IMR-90 (cell line): Measurements from ENCODE around the gene INTS3. TPM values are rescaled to one million over a fixed set of nuclear protein-coding genes. Genes with fewer than 3 reads are reported as not detected.

Experiments
- ATAC-seq: fragments of 200-7000 bp; cut with Tn5 transposase; 2 replicates; pipeline ENCODE4 v1.9.1; 2020; ENCODE audit warnings: low read depth, mild to moderate bottlenecking, moderate library complexity
- BruUV-seq: library from RNA; stranded (reverse); fragments of 400-500 nt; replicated peaks from 2 replicates; lab custom pipeline; 2021; lab: Mats Ljungman, UMichigan
- CTCF ChIA-PET: fragments of 300-600 bp; formaldehyde crosslinking; extraction: SDS; loops from one replicate; lab custom pipeline; 2021; ENCODE audit warnings: antibody characterized with exemption; lab: Yijun Ruan, JAX
- POLR2A ChIA-PET: fragments of 300-600 bp; sonication (Branson Sonifier 250); formaldehyde crosslinking; loops from one replicate; lab custom pipeline; 2022; ENCODE audit warnings: antibody characterized with exemption; ENCODE audit not compliant: unreplicated experiment; lab: Charles Lee
- DNase-seq: peaks from one replicate; pipeline ENCODE4 v3.0.0; 2013
- H2AFZ ChIP-seq: replicated peaks from 2 replicates; pipeline ENCODE3; 2013; ENCODE audit warnings: low read length, mild to moderate bottlenecking; ENCODE audit not compliant: poor library complexity
- H2AK5ac ChIP-seq: 2 replicates; pipeline ENCODE4 v1.6.1; 2013; ENCODE audit warnings: low read depth, low read length, inconsistent platforms
- H2AK9ac ChIP-seq: replicated peaks from 2 replicates; pipeline ENCODE3; 2013; ENCODE audit warnings: mild to moderate bottlenecking, low read depth, low read length, moderate library complexity; ENCODE audit not compliant: poor library complexity
- H2BK120ac ChIP-seq: 2 replicates; pipeline ENCODE4 v1.6.1; 2013; ENCODE audit warnings: low read depth, low read length, inconsistent platforms
- H2BK15ac ChIP-seq: 3 replicates; pipeline ENCODE4 v1.6.1; 2013; ENCODE audit warnings: low read depth, low read length, inconsistent platforms
- H2BK20ac ChIP-seq: 2 replicates; pipeline ENCODE4 v1.6.1; 2013; ENCODE audit warnings: low read depth, mild to moderate bottlenecking, inconsistent platforms, low read length, moderate library complexity
- H2BK5ac ChIP-seq: 2 replicates; pipeline ENCODE4 v1.6.1; 2013; ENCODE audit warnings: mild to moderate bottlenecking, low read depth, low read length, inconsistent platforms; ENCODE audit not compliant: poor library complexity, severe bottlenecking
- H3K14ac ChIP-seq: replicated peaks from 2 replicates; pipeline ENCODE4 v1.6.1; 2013; ENCODE audit warnings: low read depth, low read length, inconsistent platforms
- H3K18ac ChIP-seq: 2 replicates; pipeline ENCODE4 v1.6.1; 2013; ENCODE audit warnings: low read depth, low read length, control low read depth
- H3K23ac ChIP-seq: 2 replicates; pipeline ENCODE4 v1.6.1; 2013; ENCODE audit warnings: low read depth, low read length, inconsistent platforms
- H3K27ac ChIP-seq: 2 replicates; pipeline ENCODE4 v1.5.1; 2013; ENCODE audit warnings: mild to moderate bottlenecking, control low read depth, low read length; ENCODE audit not compliant: insufficient read depth
- H3K27me3 ChIP-seq: 2 replicates; pipeline ENCODE4 v1.6.1; 2013; ENCODE audit warnings: low read length; ENCODE audit not compliant: control insufficient read depth, insufficient read depth
- H3K36me3 ChIP-seq: 2 replicates; pipeline ENCODE4 v1.6.1; 2013; ENCODE audit warnings: low read length, mixed read lengths; ENCODE audit not compliant: control insufficient read depth, insufficient read depth
- H3K4ac ChIP-seq: 2 replicates; pipeline ENCODE4 v1.6.1; 2013; ENCODE audit warnings: low read depth, low read length, inconsistent platforms
- H3K4me1 ChIP-seq: 2 replicates; pipeline ENCODE4 v1.6.1; 2013; ENCODE audit warnings: low read length, mixed read lengths; ENCODE audit not compliant: control insufficient read depth, insufficient read depth
- H3K4me2 ChIP-seq: 2 replicates; pipeline ENCODE4 v1.6.1; 2013; ENCODE audit warnings: low read depth, mild to moderate bottlenecking, control low read depth, low read length, moderate library complexity
- H3K4me3 ChIP-seq: 2 replicates; pipeline ENCODE4 v1.5.1; 2013; ENCODE audit warnings: low read depth, mild to moderate bottlenecking, control low read depth, low read length, moderate library complexity; ENCODE audit not compliant: insufficient read depth
- H3K56ac ChIP-seq: 2 replicates; pipeline ENCODE4 v1.6.1; 2013; ENCODE audit warnings: low read length, inconsistent platforms; ENCODE audit not compliant: insufficient read depth; ENCODE audit errors: extremely low read depth
- H3K79me1 ChIP-seq, 2 experiments: 2 replicates each; pipeline ENCODE4 v1.6.1; 2013; ENCODE audit warnings: low read length in 2 of 2, inconsistent platforms in 1 of 2, low read depth in 1 of 2
- H3K9ac ChIP-seq: 2 replicates; pipeline ENCODE4 v1.6.1; 2013; ENCODE audit warnings: low read depth, low read length, control low read depth
- H3K9me1 ChIP-seq: 2 replicates; pipeline ENCODE4 v1.6.1; 2013; ENCODE audit warnings: low read length, inconsistent platforms; ENCODE audit not compliant: insufficient read depth
- H3K9me3 ChIP-seq: 2 replicates; pipeline ENCODE4 v1.6.1; 2013; ENCODE audit warnings: low read length; ENCODE audit not compliant: control insufficient read depth, insufficient read depth
- H4K20me1 ChIP-seq: 2 replicates; pipeline ENCODE4 v1.6.1; 2013; ENCODE audit warnings: low read length, inconsistent platforms; ENCODE audit not compliant: insufficient read depth
- H4K5ac ChIP-seq: 2 replicates; pipeline ENCODE4 v1.6.1; 2013; ENCODE audit warnings: mild to moderate bottlenecking, low read depth, low read length, control low read depth
- H4K8ac ChIP-seq, 2 experiments: 2 replicates each; pipeline ENCODE4 v1.6.1; 2013; ENCODE audit warnings: low read depth in 2 of 2, low read length in 2 of 2, control low read depth in 1 of 2, inconsistent platforms in 1 of 2
- H4K91ac ChIP-seq: 2 replicates; pipeline ENCODE4 v1.6.1; 2013; ENCODE audit warnings: low read depth, low read length, inconsistent platforms; ENCODE audit not compliant: insufficient read depth
- CEBPB ChIP-seq: IDR thresholded peaks from 2 replicates; pipeline ENCODE4 v1.6.1; 2012; ENCODE audit warnings: low read depth, low read length, improper control_type of control experiment
- CHD1 ChIP-seq: IDR thresholded peaks from 2 replicates; pipeline ENCODE4 v1.6.1; 2012; ENCODE audit warnings: low read depth, low read length, improper control_type of control experiment
- FOS ChIP-seq: fragments of 150-350 bp; IDR thresholded peaks from 2 replicates; pipeline ENCODE4 v1.6.1; 2016; ENCODE audit warnings: low read depth, low read length
- MAFK ChIP-seq: IDR thresholded peaks from 2 replicates; pipeline ENCODE4 v1.6.1; 2012; ENCODE audit warnings: low read depth, low read length, improper control_type of control experiment
- MAZ ChIP-seq: IDR thresholded peaks from 2 replicates; pipeline ENCODE4 v1.6.1; 2012; ENCODE audit warnings: low read depth, mild to moderate bottlenecking, low read length, improper control_type of control experiment, moderate library complexity, borderline replicate concordance
- NFE2L2 ChIP-seq: fragments of 150-350 bp; IDR thresholded peaks from 2 replicates; pipeline ENCODE4 v1.6.1; 2016; ENCODE audit warnings: low read depth, mild to moderate bottlenecking, low read length
- POLR2A ChIP-seq: IDR thresholded peaks from 2 replicates; pipeline ENCODE4 v1.6.1; 2012; ENCODE audit warnings: mild to moderate bottlenecking, low read depth, low read length
- RFX5 ChIP-seq: IDR thresholded peaks from 2 replicates; pipeline ENCODE4 v1.8.0; 2012; ENCODE audit warnings: low read depth, mild to moderate bottlenecking, low read length, moderate library complexity
- SMC3 ChIP-seq: fragments of 150-350 bp; IDR thresholded peaks from 2 replicates; pipeline ENCODE4 v1.6.1; 2016; ENCODE audit warnings: low read depth, mild to moderate bottlenecking, antibody characterized with exemption, low read length, moderate library complexity
- WGBS, 2 experiments: methylation state at CpG; one replicate each; pipeline versions ENCODE4 v1.1.5 to v1.1.7; 2013; ENCODE audit warnings: missing lambda C conversion rate in 2 of 2; ENCODE audit not compliant: insufficient read length in 1 of 2; ENCODE audit errors: extremely low coverage in 2 of 2; 5-methylcytosine and 5-hydroxymethylcytosine counted together
- dilution Hi-C: fragments of 300-500 bp; cut with HindIII; formaldehyde crosslinking; loops from one replicate; pipeline ENCODE4 v1.14.3; 2018; ENCODE audit warnings: low sequenced_read_pairs; ENCODE audit not compliant: unreplicated experiment
- in situ Hi-C: fragments of 300-500 bp; cut with MboI; formaldehyde crosslinking; loops from 3 replicates; pipeline ENCODE4 v1.14.3; 2019; ENCODE audit warnings: low sequenced_read_pairs, inconsistent platforms, mixed read lengths
- intact Hi-C: fragments of 100-400 bp; cut with micrococcal nuclease; formaldehyde crosslinking; loops from 2 replicates; pipeline ENCODE4 v1.10.0; 2022
- polyA plus RNA-seq, 3 experiments: library from polyadenylated mRNA; depleted of rRNA; stranded (reverse); fragments of >200 nt; gene quantifications; 2 replicates each; pipeline ENCODE4 v1.2.3, GENCODE V29; 2012; ENCODE audit warnings: low replicate concordance in 1 of 3
- total RNA-seq: library from RNA; depleted of rRNA; stranded (reverse); fragments of >200 nt; gene quantifications from 2 replicates; pipeline ENCODE4 v1.2.3, GENCODE V29; 2012
- TF ChIP-seq, protein P1 (sequence below): fragments of 150-350 bp; IDR thresholded peaks from 2 replicates; pipeline ENCODE4 v1.6.1; 2017; ENCODE audit warnings: mild to moderate bottlenecking, antibody characterized with exemption, low read length, low read depth
- TF ChIP-seq, protein P2 (sequence below): conservative IDR thresholded peaks from 2 replicates; pipeline ENCODE4 v1.5.1; 2012; ENCODE audit warnings: mild to moderate bottlenecking, low read depth, low read length, improper control_type of control experiment
- TF ChIP-seq, protein P3 (sequence below): fragments of 150-350 bp; IDR thresholded peaks from 2 replicates; pipeline ENCODE4 v1.6.1; 2016; ENCODE audit warnings: low read depth, mild to moderate bottlenecking, low read length, moderate library complexity, borderline replicate concordance

INTS3 gene
- total and polyA plus RNA-seq, 2 of the 4 experiments (the other 2 are of a cell fraction): 33.5 to 59.4 TPM

DNA sequence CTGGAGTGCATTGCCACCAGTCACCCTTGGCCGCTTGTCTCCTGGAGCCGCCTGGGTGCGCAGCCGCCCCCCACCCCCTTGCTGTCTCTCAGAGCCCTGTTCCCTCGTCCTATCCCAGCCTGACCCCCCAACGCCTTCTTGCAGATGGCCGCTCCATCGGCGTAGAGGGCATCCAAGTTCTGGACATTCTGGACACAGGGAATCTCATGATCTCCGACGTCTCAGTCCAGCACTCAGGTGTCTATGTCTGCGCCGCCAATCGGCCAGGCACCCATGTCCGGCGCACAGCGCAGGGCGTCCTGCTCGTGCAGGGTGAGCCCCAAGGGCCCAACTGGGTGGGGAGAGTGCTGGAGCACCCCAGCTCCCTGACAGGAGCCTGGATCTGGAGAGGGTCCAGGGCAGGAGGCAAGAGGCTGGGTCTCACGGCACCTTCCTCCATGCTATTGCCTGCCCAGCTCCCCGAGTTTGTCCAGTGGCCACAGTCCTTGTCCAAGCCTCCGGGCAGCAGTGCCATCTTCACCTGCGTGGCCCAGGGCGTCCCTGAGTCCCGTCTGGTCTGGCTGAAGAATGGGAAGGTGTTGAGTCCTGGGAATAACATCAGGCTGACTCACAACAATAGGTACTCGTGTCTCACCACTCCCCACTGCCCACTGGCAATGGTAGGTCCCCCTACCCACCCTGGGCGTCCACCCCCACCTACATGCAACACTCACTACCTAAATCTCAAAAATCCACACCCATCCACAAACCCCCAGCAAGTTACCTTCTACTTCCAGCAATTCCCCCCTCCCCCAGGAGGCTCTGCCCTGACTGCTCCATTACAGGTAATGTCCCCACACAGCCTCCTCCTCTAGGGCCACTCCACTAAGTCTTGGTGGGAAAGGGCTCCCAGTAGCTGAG is 72.0 kb downstream of the INTS3 start (continued):
- TF ChIP-seq RFX5 (no peak), MAFK (no peak)

DNA sequence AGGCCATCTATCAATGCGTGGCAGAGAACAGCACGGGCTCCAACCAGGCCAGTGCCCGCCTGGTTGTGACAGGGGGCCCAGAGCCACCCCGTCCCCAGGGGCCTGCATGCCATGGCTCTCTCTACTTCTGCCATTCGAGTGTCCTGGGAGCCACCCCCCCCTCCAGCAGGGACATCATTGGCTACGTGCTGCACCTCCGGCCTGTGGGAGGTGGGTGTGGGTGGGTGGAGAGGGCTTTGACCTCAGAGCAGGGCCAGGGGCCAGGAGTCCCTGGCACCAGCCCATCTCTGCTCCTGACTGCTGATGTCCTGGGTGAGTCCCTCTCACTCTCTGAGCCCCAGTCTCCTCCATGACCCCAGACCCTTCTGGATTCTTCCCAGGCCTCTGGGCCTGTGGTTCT is 72.7 kb downstream of the INTS3 start:
- DNase-seq: no peak
- Histone ChIP-seq H2BK15ac (no peak overlapping the region), H3K18ac (no peak overlapping the region), H3K4me1 (no peaks in the 10 kb centered on the region), H2BK120ac (no peak overlapping the region), H3K27ac (no peak overlapping the region), H4K91ac (no peak overlapping the region), H3K79me1 (0 out of 4 replicates have a peak, but pooled peaks cover 2 to 4% of the 10 kb centered on the region in 2 experiments), H3K4me2 (no peak overlapping the region), H2AK5ac (no peak overlapping the region), H3K36me3 (peaks cover 6% of the 10 kb centered on the region), H3K27me3 (no peaks in the 10 kb centered on the region), H3K4me3 (no peak overlapping the region), H3K9me3 (no peaks in the 10 kb centered on the region), H4K5ac (no peak overlapping the region), H3K23ac (no peak overlapping the region), H3K9me1 (0 out of 2 replicates have a peak, but pooled peaks cover 6% of the 10 kb centered on the region), H2BK5ac (no peak overlapping the region), H3K56ac (no peak overlapping the region), H2AK9ac (no peak overlapping the region), H4K20me1 (no peaks in the 10 kb centered on the region), H3K9ac (no peak overlapping the region), H3K4ac (no peak overlapping the region), H4K8ac (no peak overlapping the region), H2AFZ (no peak overlapping the region), H3K14ac (no peak overlapping the region), H2BK20ac (no peak overlapping the region)
- no TSS peak for BruUV-seq
- ChIA-PET CTCF (no interaction called here), POLR2A (no interaction called here)
- WGBS, 2 experiments: 100% methylated on average over 1 of the region's 7 CpGs; no CpG with 5 or more reads in 1 of the 2 experiments
- ATAC-seq: no peak
- in situ Hi-C loops (no loop called here), dilution Hi-C loops (loop anchor here (25.0 kb wide), 1 partner anchor 112 kb away; the partner anchor contains the start of gene GATAD2B), intact Hi-C loops (no loop called here)
- TF ChIP-seq MAZ (no peak), RFX5 (no peak), MAFK (no peak), SMC3 (no peak), CHD1 (no peak), NFE2L2 (no peak), CEBPB (no peak), POLR2A (no peak), FOS (no peak)
- TF ChIP-seq, protein P1, sequence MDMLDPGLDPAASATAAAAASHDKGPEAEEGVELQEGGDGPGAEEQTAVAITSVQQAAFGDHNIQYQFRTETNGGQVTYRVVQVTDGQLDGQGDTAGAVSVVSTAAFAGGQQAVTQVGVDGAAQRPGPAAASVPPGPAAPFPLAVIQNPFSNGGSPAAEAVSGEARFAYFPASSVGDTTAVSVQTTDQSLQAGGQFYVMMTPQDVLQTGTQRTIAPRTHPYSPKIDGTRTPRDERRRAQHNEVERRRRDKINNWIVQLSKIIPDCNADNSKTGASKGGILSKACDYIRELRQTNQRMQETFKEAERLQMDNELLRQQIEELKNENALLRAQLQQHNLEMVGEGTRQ: no peak
- TF ChIP-seq, protein P2, sequence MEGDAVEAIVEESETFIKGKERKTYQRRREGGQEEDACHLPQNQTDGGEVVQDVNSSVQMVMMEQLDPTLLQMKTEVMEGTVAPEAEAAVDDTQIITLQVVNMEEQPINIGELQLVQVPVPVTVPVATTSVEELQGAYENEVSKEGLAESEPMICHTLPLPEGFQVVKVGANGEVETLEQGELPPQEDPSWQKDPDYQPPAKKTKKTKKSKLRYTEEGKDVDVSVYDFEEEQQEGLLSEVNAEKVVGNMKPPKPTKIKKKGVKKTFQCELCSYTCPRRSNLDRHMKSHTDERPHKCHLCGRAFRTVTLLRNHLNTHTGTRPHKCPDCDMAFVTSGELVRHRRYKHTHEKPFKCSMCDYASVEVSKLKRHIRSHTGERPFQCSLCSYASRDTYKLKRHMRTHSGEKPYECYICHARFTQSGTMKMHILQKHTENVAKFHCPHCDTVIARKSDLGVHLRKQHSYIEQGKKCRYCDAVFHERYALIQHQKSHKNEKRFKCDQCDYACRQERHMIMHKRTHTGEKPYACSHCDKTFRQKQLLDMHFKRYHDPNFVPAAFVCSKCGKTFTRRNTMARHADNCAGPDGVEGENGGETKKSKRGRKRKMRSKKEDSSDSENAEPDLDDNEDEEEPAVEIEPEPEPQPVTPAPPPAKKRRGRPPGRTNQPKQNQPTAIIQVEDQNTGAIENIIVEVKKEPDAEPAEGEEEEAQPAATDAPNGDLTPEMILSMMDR: no peak
- TF ChIP-seq, protein P3, sequence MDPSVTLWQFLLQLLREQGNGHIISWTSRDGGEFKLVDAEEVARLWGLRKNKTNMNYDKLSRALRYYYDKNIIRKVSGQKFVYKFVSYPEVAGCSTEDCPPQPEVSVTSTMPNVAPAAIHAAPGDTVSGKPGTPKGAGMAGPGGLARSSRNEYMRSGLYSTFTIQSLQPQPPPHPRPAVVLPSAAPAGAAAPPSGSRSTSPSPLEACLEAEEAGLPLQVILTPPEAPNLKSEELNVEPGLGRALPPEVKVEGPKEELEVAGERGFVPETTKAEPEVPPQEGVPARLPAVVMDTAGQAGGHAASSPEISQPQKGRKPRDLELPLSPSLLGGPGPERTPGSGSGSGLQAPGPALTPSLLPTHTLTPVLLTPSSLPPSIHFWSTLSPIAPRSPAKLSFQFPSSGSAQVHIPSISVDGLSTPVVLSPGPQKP: no peak
